ENCODE measurements around the gene ST6GALNAC4.

The ST6GALNAC4 gene

DNA sequence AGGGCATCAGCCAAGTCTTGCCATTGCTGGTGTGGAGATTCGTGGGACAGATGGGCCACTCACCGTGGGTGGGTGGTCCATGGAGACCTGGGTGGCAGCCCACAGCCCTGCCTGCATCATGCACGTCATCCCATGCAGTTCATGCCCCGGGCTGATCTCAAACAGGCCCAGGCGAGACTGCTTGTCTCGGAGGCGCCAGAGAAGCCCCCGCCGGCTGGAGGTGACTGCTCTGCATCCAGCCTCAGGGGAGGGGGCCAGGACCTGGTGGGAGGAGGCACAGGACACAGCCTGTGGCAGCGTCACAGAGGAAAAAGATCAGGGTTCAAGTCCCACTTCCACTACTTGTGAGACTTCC lies 12.8 kb upstream of the ST6GALNAC4 start:
- H3K36me3 Mint-ChIP-seq = peaks cover 16 to 21% of the 10 kb centered on the region in 2 donors
- ATAC-seq (replicated peaks) = no peak
- H3K27me3 Mint-ChIP-seq = peaks cover 16 to 25% of the 10 kb centered on the region in 2 donors
- no peak for DNase-seq
- peak overlapping the region; percentile 77 for H3K27ac Mint-ChIP-seq
- H3K4me3 Mint-ChIP-seq = peak overlapping the region; percentile 65 to 84
- peaks cover 24 to 41% of the 10 kb centered on the region in 2 donors for H3K4me1 Mint-ChIP-seq
- no peaks in the 10 kb centered on the region for H3K9me3 Mint-ChIP-seq

DNA sequence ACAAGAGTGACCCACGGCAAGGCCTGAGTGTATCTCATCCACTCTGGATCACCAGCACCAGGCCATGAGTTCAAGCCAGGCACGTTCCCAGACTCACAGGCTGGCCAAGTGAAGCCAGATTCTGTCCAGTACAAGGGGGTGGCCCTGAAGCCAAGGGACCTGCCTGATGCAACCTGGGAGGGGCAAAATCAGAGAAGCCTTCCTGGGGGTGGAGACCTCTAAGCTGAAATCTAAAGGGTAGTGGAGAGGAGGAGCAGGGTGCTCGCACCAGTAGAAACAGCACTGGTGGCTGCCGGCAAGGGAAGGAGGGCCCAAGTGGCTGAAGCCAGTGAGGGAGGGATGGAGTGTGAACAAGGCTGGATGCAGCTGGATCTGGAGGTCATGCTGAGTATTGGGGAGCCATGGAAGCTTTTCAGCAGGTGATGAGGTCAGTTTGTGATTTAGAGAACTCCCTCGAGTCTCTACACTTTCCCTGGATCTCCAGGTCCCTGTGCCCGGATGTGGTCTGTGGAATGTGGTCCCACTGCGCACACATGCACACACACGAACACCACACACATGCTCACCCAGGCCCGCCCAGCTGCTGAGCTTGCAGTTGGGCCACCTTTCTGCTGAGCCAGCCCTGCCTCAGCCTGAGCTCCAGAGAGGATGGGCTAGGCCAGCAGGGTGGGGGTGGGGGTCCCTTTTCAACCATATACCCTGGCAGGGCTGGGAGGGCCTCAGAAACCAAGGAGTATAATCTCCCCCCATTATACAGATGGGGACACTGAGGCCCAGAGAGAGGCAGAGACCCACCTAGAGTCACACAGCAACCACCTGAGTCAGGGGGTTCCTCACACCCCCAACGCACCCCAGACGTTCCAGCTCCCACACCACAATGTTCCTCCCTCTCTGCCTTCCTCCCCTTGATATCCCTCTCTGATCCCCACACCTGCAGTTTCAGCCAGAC lies 12.1 kb upstream of the ST6GALNAC4 start:
- H3K27ac Mint-ChIP-seq = peak overlapping the region; percentile 77

DNA sequence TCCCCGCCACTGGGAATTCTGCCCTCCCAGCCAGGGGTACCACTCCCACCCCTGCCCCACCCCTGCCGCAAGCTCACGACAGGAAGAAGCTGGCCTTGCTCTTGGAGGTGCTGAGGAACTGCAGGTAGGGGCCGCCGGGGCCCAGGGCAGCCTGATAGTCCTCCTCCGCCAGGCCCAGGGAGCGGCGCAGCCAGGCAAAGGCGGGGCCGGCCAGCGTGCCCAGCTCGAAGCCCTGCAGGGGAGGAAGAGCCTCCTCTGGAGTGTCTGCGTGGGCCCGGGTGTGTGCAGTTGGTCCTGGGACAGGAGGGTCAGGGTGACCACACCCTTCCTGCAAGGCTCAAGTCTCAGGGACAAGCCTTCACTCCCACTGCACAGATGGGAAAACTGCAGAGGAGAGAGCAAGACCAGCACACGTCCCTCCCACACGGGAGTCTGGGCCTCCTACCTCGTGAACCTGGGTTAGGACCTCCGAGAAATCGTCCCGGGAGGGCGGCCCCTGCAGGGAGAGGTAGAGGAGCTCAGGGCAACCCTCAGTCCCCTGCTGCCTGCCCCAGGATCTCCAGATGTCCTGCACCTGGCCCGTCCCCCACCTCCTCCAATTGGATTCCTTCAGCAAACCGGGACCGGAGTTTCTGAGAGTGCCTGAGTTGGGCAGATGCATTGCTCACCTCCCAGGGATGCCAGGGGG lies 11.3 kb upstream of the ST6GALNAC4 start:
- Mint-ChIP-seq H3K27ac (peak overlapping the region; percentile 9), H3K36me3 (peaks cover 8 to 9% of the 10 kb centered on the region in 2 donors), H3K4me3 (peak overlapping the region; percentile 50 to 80), H3K4me1 (peaks cover 18 to 35% of the 10 kb centered on the region in 2 donors), H3K9me3 (no peaks in the 10 kb centered on the region), H3K27me3 (peaks cover 17 to 26% of the 10 kb centered on the region in 2 donors)
- no peak for DNase-seq
- no peak for ATAC-seq (replicated peaks)

More for the DNA sequence above, 12.1 kb upstream of the ST6GALNAC4 start:
- H3K4me3 Mint-ChIP-seq = peak overlapping the region in 1 of 2 donors; percentile 14
- peaks cover 10 to 14% of the 10 kb centered on the region in 2 donors for H3K36me3 Mint-ChIP-seq
- H3K27me3 Mint-ChIP-seq = peaks cover 17 to 26% of the 10 kb centered on the region in 2 donors
- no peak for ATAC-seq (replicated peaks)
- no peak for DNase-seq
- H3K9me3 Mint-ChIP-seq = no peaks in the 10 kb centered on the region
- peaks cover 19 to 35% of the 10 kb centered on the region in 2 donors for H3K4me1 Mint-ChIP-seq

DNA sequence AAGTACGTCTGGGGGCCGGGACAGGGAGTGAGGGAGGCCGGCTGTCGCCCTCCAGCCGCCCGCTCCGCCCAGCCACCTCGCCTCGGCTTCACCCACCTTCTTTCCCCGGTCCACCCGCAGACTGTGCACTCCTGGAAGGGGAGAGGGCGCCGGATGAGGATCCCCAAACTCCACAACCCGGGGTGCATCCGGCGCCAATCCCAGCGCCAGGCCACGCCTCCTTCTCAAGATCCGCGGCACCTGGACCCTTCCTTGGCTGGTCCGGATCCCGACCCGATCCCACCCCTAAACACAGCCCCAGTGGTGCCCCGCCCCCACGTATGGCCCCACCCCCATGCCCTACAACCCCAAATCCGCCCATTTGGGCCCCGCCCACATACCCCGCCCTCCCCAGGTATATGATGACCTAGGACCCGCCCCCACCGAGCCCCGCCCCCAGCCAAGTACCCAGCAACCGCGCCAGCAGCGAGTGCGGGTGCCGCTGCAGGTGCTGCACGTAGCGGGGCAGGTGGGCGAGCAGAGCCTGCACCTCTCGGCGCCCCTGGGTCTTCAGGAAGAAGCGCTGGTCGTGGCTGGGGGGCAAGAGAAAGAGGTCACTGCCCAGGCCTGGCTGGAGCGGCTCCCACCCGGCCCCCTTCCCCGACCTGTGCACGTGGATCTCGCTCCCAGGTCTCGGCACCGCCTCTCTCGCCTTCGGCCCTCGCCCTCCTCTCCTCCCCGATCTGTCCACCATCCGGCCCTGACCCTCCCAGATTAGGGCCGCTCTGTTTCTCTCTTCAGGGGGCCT lies 10.6 kb upstream of the ST6GALNAC4 start:
- peak; percentile 24 to 31 for ATAC-seq (replicated peaks)
- H3K4me1 Mint-ChIP-seq = peaks cover 14 to 35% of the 10 kb centered on the region in 2 donors
- H3K27ac Mint-ChIP-seq = peak overlapping the region; percentile 20
- H3K36me3 Mint-ChIP-seq = peaks cover 3 to 4% of the 10 kb centered on the region in 2 donors
- no peak for DNase-seq
- peaks cover 17 to 26% of the 10 kb centered on the region in 2 donors for H3K27me3 Mint-ChIP-seq
- peak overlapping the region; percentile 77 to 80 for H3K4me3 Mint-ChIP-seq
- H3K9me3 Mint-ChIP-seq = no peaks in the 10 kb centered on the region

DNA sequence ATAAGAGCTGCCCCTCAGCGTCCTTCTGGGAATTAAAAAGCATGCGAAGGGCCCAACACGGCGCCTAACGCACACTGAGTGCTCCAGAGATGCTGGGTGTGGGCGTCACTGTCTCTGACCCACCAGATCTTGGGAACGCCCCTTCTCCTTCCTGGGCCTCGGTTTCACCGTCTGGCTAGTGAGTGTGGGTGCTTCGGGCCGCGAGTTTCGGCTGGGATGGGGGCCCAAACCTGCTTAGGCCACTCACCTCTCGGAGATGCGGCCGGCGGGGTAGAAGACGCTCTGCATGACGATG lies 10.0 kb upstream of the ST6GALNAC4 start:
- DNase-seq (no peak), ATAC-seq (replicated peaks) (peak; percentile 1)
- no peaks in the 10 kb centered on the region for H3K9me3 Mint-ChIP-seq
- peaks cover 3 to 4% of the 10 kb centered on the region in 2 donors for H3K36me3 Mint-ChIP-seq
- H3K4me3 Mint-ChIP-seq = peak overlapping the region; percentile 77 to 80
- no peak overlapping the region for H3K27ac Mint-ChIP-seq
- peaks cover 17 to 26% of the 10 kb centered on the region in 2 donors for H3K27me3 Mint-ChIP-seq
- peaks cover 14 to 38% of the 10 kb centered on the region in 2 donors for H3K4me1 Mint-ChIP-seq

DNA sequence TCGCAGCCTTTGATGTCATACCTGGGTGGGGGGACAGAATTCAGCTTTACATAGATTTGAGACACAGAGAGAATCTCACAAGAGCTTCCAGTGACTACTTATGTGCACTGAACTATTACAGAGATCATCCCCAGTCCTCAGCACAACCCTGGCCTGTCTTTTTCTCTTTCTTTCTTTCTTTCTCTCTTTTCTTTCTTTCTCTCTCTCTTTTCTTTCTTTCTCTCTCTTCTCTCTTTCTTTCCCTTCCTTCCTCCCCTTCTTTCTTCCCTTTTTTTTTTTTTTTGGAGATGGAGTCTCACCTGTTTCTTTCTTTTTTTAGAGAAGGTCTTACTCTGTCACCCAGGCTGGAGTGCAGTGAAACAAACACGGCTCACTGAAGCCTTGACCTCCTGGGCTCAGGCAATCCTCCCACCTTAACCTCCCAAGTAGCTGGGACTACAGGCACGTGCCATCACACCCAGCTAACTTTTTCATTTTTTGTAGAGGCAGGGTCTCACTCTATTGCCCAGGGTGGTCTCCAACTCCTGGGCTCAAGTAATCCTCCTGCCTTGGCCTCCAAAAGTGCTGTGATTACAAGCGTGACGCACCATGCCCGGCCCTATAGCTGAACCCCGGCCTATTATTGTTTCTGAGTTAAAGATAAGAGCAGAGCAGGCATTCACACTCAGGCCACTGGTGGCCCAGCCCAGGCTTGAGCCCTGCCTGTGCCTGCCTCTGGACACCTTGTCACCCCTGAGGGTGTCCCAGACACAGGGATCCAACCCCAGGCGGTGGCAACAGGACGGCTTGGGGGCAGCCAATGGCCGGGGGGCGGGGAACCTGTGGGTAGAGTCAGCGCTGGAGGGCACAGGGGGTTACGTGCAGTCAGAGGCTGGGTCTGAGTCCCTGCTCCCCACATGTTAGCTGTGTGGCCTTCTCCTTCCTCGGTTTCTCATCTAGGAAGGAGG lies 9.4 kb upstream of the ST6GALNAC4 start:
- peak overlapping the region; percentile 44 to 80 for H3K4me3 Mint-ChIP-seq
- H3K9me3 Mint-ChIP-seq = no peaks in the 10 kb centered on the region
- H3K36me3 Mint-ChIP-seq = peaks cover 0 to 4% of the 10 kb centered on the region in 2 donors
- DNase-seq (no peak), ATAC-seq (replicated peaks) (no peak)
- no peak overlapping the region for H3K27ac Mint-ChIP-seq
- H3K4me1 Mint-ChIP-seq = peaks cover 9 to 38% of the 10 kb centered on the region in 2 donors
- H3K27me3 Mint-ChIP-seq = peaks cover 17 to 26% of the 10 kb centered on the region in 2 donors

DNA sequence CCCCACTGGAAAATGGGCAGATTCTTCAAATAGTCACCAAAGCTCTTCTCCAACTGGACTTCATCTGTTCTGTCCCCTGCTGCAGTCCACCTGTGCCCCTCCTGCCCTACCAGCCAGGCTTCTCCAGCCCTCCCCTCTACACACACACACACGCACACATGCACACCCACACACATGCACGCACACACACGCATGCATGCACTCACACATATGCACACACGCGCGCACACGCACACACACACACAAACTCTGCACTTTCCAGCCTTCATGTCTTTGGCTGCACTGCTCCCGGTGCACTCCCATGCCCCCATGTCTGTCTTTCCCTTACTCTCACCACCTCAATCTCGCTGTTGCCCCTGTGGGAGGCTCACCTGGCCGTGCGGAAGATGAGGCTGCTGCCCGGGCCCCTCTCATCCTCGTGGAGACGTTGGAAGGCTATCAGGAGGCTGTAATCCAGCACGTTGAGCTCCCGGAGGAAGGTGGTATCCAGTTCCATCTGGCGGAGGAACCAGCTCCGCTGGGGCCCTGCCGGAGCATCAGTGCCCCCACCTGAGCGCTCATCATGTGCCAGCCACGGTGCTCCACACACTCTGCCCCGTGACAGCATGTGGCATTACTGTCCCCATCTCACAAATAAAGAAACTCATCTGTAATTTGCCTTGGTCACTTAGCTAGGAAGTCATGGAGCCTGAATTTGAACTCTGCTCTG lies 8.0 kb upstream of the ST6GALNAC4 start:
- H3K9me3 Mint-ChIP-seq = no peaks in the 10 kb centered on the region
- H3K36me3 Mint-ChIP-seq = peaks cover 0 to 9% of the 10 kb centered on the region in 2 donors
- H3K27ac Mint-ChIP-seq = no peak overlapping the region
- peaks cover 9 to 35% of the 10 kb centered on the region in 2 donors for H3K4me1 Mint-ChIP-seq
- peaks cover 17 to 26% of the 10 kb centered on the region in 2 donors for H3K27me3 Mint-ChIP-seq
- no peak overlapping the region for H3K4me3 Mint-ChIP-seq
- DNase-seq = no peak
- no peak for ATAC-seq (replicated peaks)

DNA sequence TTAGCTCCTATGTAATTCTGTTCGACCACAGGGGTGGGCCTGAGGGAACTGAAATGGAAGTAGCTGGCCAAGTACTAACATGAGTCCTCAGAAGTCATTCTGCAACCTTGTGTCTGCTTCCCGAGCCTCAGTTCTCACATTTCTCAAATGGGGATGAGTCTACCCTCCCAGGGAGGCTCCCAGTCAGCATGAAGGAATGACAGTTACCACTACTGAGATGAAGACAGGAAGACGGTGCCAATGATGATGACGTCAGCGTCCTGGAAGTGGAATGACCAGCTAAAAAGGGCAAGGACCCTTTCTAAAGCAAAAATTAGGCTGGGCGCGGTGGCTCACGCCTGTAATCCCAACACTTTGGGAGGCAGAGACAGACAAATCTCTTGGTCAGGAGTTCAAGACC lies 6.9 kb upstream of the ST6GALNAC4 start:
- Mint-ChIP-seq H3K27me3 (peaks cover 16 to 24% of the 10 kb centered on the region in 2 donors), H3K9me3 (no peaks in the 10 kb centered on the region), H3K4me3 (no peak overlapping the region), H3K27ac (peak overlapping the region; percentile 89), H3K36me3 (peaks cover 0 to 9% of the 10 kb centered on the region in 2 donors), H3K4me1 (peaks cover 13 to 38% of the 10 kb centered on the region in 2 donors)
- no peak for DNase-seq
- no peak for ATAC-seq (replicated peaks)

DNA sequence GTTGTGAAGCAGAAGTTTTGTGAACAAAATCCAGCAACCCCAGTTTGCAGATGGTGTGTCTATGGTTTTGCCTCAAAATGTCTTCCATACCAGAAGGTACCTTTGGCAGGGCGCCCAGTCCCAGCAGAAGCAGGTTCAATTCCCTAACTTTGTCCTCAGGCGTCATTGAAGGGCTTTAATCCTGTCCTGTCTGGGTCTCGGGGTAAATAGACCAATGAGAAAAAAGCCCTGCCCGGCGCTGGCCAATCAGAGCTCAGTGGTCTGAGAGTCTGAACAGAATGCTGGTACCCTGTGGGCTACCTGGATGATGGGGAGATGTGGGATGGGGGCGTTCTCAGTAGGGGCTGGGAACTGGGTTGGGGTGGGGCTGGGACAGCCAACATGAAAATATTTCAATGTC lies 6.2 kb upstream of the ST6GALNAC4 start:
- DNase-seq (no peak), ATAC-seq (replicated peaks) (no peak)
- Mint-ChIP-seq H3K27ac (no peak overlapping the region), H3K36me3 (peaks cover 0 to 9% of the 10 kb centered on the region in 2 donors), H3K4me3 (no peak overlapping the region), H3K27me3 (peaks cover 11 to 16% of the 10 kb centered on the region in 2 donors), H3K9me3 (no peaks in the 10 kb centered on the region), H3K4me1 (peaks cover 21 to 45% of the 10 kb centered on the region in 2 donors)

DNA sequence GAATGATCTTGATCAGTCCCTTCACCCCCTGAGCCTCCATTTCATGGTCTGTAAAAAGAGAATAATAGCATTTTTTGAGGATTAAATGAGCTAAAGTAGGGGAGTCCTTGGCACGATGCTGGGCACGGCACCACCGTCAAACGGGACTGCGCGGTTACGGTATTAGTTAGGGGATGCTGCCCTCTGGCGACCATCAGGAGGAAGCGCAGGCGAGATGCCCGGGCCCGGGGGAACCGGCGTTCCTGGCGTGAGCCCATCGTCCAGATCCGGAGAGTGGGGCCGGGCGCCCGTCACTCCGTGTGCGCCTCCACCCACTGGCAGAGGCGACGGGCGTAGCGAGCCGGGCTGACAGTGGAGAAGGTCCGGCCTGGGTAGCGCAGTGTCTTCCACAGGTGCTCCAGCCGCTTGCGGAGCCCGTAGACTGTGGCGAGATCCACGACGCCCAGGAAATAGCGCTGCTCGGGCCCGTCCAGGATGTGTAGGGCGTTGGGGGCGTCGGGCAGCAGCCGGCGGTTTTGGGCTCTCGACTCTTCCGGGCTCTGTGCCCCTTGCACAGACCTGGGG lies 4.8 kb upstream of the ST6GALNAC4 start:
- H3K4me3 Mint-ChIP-seq = peak overlapping the region; percentile 69 to 81
- H3K36me3 Mint-ChIP-seq = peaks cover 0 to 9% of the 10 kb centered on the region in 2 donors
- H3K9me3 Mint-ChIP-seq = no peaks in the 10 kb centered on the region
- peaks cover 28 to 53% of the 10 kb centered on the region in 2 donors for H3K4me1 Mint-ChIP-seq
- ATAC-seq (replicated peaks) (peak; percentile 17 to 27), DNase-seq (peak; percentile 62)
- peaks cover 8 to 11% of the 10 kb centered on the region in 2 donors for H3K27me3 Mint-ChIP-seq
- peak overlapping the region; percentile 67 for H3K27ac Mint-ChIP-seq

DNA sequence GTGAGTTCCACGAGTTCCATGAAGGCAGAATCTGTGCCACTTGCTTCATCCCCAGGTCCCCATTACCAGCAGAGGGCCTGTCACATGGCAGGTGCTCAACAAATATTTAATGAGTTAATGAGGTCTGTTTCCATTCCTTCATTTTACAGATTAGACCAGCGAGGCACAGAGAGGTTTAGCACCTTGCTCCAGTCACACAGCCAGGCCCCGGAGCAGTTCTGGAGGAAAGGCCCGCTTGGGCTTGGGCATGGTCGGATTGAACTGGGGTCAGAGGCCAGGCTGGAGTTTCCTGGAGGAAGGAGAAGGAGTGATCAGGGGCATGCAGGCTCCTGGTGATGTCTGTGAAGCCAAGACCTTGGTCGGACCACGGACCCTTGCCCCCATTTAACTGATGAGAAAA lies 4.0 kb upstream of the ST6GALNAC4 start:
- Mint-ChIP-seq H3K27ac (peak overlapping the region; percentile 51), H3K4me3 (peak overlapping the region in 1 of 2 donors; percentile 14), H3K9me3 (no peaks in the 10 kb centered on the region), H3K36me3 (peaks cover 3 to 9% of the 10 kb centered on the region in 2 donors), H3K4me1 (peaks cover 28 to 50% of the 10 kb centered on the region in 2 donors), H3K27me3 (peaks cover 6 to 8% of the 10 kb centered on the region in 2 donors)
- DNase-seq (no peak), ATAC-seq (replicated peaks) (no peak)

DNA sequence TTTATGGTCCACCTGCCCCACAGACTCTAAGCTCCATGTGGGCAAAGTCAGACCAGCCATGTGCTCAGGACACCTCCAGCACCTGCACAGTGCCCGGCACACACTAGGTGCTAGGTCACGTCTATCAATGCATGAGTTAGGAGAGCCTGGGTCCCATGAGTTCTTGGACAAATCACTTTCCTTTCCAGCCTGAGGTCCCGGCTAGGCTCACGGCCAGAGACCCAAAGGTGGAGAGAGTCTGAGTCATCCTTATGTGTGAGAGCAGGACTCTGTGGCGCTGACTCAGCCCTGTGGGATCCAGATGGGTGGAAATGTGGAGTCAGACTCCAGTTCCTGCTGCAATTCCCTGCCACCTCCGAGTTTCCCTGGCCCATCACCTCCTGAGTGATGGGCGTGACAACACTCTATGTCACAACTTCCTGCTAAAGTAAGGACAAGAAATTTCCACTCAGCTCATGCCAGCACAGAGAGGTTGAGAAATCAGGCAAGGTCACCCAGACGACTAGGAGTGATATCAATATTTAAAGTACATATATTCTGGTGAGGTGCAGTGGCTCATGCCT lies 2.5 kb upstream of the ST6GALNAC4 start:
- DNase-seq (no peak), ATAC-seq (replicated peaks) (no peak)
- Mint-ChIP-seq H3K27me3 (no peaks in the 10 kb centered on the region), H3K4me3 (peak overlapping the region; percentile 4 to 26), H3K4me1 (peaks cover 39 to 65% of the 10 kb centered on the region in 2 donors), H3K9me3 (no peaks in the 10 kb centered on the region), H3K27ac (peak overlapping the region; percentile 94), H3K36me3 (peaks cover 11 to 14% of the 10 kb centered on the region in 2 donors)

Measured in stimulated activated naive B cell treated with anti-CD40 and anti-IgM and Interleukin-4, amounts not matched to agents 10 μg/mL and 1 μg/mL and 100 μg/mL, for 72 hours (primary cell).